HepG2 (cell line): Measurements from ENCODE around the gene NRP1. TPM values are rescaled to one million over a fixed set of nuclear protein-coding genes. Genes with fewer than 3 reads are reported as not detected.

Source experiments
- CC2D1A ChIP-seq: sonication (generic); formaldehyde crosslinking; IDR thresholded peaks from 2 replicates; pipeline ENCODE4 v1.8.1; 2023; ENCODE audit warnings: mild to moderate bottlenecking, missing genetic modification reagents
- ELF1 ChIP-seq: sonication (generic); formaldehyde crosslinking; IDR thresholded peaks from 2 replicates; pipeline ENCODE4 v1.4.0; 2020; ENCODE audit warnings: missing genetic modification reagents
- MTF1 ChIP-seq: sonication (generic); formaldehyde crosslinking; IDR thresholded peaks from 2 replicates; pipeline ENCODE4 v1.5.0; 2020; ENCODE audit warnings: missing genetic modification reagents
- NFIB ChIP-seq: sonication (generic); formaldehyde crosslinking; IDR thresholded peaks from 2 replicates; pipeline ENCODE4 v1.9.0; 2021; ENCODE audit warnings: missing genetic modification reagents, mild to moderate bottlenecking, borderline replicate concordance
- PCBP2 ChIP-seq: fragments of 200-400 bp; formaldehyde crosslinking; optimal IDR thresholded peaks from 2 replicates; pipeline ENCODE3; 2018; ENCODE audit warnings: low read length, low read depth; ENCODE audit not compliant: poor library complexity, severe bottlenecking
- POLR2AphosphoS2 ChIP-seq: IDR thresholded peaks from 2 replicates; pipeline ENCODE4 v1.6.1; 2011; ENCODE audit warnings: low read depth, low read length, improper control_type of control experiment
- RXRB ChIP-seq: IDR thresholded peaks from 2 replicates; pipeline ENCODE4 v1.6.1; 2016; ENCODE audit warnings: borderline replicate concordance, missing genetic modification reagents, missing compliant biosample characterization
- SRY ChIP-seq: sonication (generic); formaldehyde crosslinking; IDR thresholded peaks from 2 replicates; pipeline ENCODE4 v1.8.0; 2022; ENCODE audit warnings: mild to moderate bottlenecking, missing genetic modification reagents
- UBTF ChIP-seq: sonication (generic); formaldehyde crosslinking; IDR thresholded peaks from 2 replicates; pipeline ENCODE4 v1.4.0; 2020; ENCODE audit warnings: mild to moderate bottlenecking, missing genetic modification reagents
- ZBTB14 ChIP-seq: sonication (generic); formaldehyde crosslinking; IDR thresholded peaks from 2 replicates; pipeline ENCODE4 v1.4.0; 2020; ENCODE audit warnings: missing genetic modification reagents
- ZBTB20 ChIP-seq: sonication (generic); formaldehyde crosslinking; IDR thresholded peaks from 2 replicates; pipeline ENCODE4 v1.8.1; 2023; ENCODE audit warnings: missing genetic modification reagents, low read depth, mild to moderate bottlenecking, borderline replicate concordance
- ZMYM2 ChIP-seq: sonication (generic); formaldehyde crosslinking; IDR thresholded peaks from 2 replicates; pipeline ENCODE4 v1.8.0; 2022; ENCODE audit warnings: mild to moderate bottlenecking, missing genetic modification reagents
- ZNF17 ChIP-seq: sonication (generic); formaldehyde crosslinking; IDR thresholded peaks from 2 replicates; pipeline ENCODE4 v1.5.0; 2020; ENCODE audit warnings: mild to moderate bottlenecking, missing genetic modification reagents
- ZNF816 ChIP-seq: sonication (generic); formaldehyde crosslinking; IDR thresholded peaks from 2 replicates; pipeline ENCODE4 v1.8.0; 2022; ENCODE audit warnings: missing genetic modification reagents, mild to moderate bottlenecking, borderline replicate concordance
- ZXDC ChIP-seq: sonication (generic); formaldehyde crosslinking; IDR thresholded peaks from 2 replicates; pipeline ENCODE4 v1.5.0; 2020; ENCODE audit warnings: mild to moderate bottlenecking, missing genetic modification reagents
- polyA plus RNA-seq, 8 experiments: library from polyadenylated mRNA; depleted of rRNA in 3 of 8; stranded (reverse) in 7 of 8; unstranded in 1 of 8; fragments of >200 nt; fragmentation: Illumina TruSeq in 4 of 8; extraction: Trizol in 4 of 8; gene quantifications; 2 replicates each; pipeline versions ENCODE4 v1.2.1 to v1.2.3, GENCODE V29; 2011 to 2016; ENCODE audit warnings: low read depth in 4 of 8, missing spikeins in 1 of 8, mixed read lengths in 1 of 8; ENCODE audit not compliant: insufficient read depth in 1 of 8
- total RNA-seq, 5 experiments: library from RNA; depleted of rRNA; stranded (reverse); fragments of >200 nt; fragmentation: Illumina TruSeq; extraction: Trizol; gene quantifications; 2 replicates each; pipeline ENCODE4 v1.2.3, GENCODE V29; 2016; ENCODE audit warnings: low read depth in 1 of 5
- TF ChIP-seq, protein P1 (sequence below): sonication (generic); formaldehyde crosslinking; IDR thresholded peaks from 2 replicates; pipeline ENCODE4 v1.4.0; 2020; ENCODE audit warnings: missing genetic modification reagents

The NRP1 gene
- total and polyA plus RNA-seq, 2 of the 13 experiments (the other 11 are each of a cell fraction or from before 2014, with no cell fraction given): 5.3 to 5.8 TPM

DNA sequence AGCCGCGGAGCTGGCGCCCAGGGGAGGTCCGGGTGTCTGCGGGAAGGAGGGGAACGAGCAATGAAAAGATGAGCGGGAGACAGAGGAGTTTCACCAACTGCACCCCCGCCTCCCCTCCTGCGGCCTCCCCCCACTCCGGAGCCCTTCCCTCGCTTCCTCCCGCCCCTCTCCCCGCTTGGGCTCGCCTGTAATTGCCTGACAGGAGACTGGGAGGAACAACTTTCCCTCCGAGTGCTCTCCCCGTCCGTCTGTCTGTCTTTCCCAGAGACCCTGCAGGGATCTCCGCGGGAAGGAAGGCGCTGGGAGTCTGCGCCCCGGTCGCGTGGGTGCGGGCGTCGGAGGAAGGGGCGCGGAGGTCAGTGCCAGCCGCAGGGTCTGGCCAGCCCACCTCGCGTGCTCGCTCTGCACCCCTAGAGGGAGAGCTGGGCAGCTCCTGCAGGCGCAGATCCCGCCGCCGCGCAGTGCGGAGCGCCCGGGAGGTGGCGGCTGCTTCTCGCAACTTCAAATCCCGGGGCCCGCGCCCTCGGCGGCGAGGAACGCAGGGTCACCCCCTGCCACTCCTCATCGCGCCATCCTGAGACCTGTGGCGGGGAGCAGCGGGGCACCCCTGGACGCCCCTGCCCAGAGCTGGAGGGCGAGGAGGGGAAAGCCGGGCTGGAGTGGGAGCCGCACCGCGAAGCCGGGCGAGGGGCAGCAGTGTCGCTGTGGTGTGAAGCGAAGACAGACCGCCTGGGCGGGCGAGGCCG is 511 bp upstream of the NRP1 start (continued):
- TF ChIP-seq RXRB (CRISPR knock-in tag) (peak; percentile 21; the same call in 1 of the 2 replicates), PCBP2 (no peak), SRY (CRISPR knock-in tag) (peak; percentile 83; the same call in 1 of the 2 replicates), MTF1 (CRISPR knock-in tag) (no peak), UBTF (CRISPR knock-in tag) (peak; percentile 94), ZNF816 (CRISPR knock-in tag) (no peak), NFIB (CRISPR knock-in tag) (no peak), ZBTB20 (CRISPR knock-in tag) (no peak), POLR2AphosphoS2 (no peak), ZXDC (CRISPR knock-in tag) (no peak), ELF1 (CRISPR knock-in tag) (no peak; the same call in 1 of the 2 replicates), ZNF17 (CRISPR knock-in tag) (0 out of 2 replicates have a peak, but pooled peaks have one; percentile 53), ZMYM2 (CRISPR knock-in tag) (no peak), ZBTB14 (CRISPR knock-in tag) (0 out of 2 replicates have a peak, but pooled peaks have one; percentile 22), CC2D1A (CRISPR knock-in tag) (no peak)
- TF ChIP-seq, protein P1, sequence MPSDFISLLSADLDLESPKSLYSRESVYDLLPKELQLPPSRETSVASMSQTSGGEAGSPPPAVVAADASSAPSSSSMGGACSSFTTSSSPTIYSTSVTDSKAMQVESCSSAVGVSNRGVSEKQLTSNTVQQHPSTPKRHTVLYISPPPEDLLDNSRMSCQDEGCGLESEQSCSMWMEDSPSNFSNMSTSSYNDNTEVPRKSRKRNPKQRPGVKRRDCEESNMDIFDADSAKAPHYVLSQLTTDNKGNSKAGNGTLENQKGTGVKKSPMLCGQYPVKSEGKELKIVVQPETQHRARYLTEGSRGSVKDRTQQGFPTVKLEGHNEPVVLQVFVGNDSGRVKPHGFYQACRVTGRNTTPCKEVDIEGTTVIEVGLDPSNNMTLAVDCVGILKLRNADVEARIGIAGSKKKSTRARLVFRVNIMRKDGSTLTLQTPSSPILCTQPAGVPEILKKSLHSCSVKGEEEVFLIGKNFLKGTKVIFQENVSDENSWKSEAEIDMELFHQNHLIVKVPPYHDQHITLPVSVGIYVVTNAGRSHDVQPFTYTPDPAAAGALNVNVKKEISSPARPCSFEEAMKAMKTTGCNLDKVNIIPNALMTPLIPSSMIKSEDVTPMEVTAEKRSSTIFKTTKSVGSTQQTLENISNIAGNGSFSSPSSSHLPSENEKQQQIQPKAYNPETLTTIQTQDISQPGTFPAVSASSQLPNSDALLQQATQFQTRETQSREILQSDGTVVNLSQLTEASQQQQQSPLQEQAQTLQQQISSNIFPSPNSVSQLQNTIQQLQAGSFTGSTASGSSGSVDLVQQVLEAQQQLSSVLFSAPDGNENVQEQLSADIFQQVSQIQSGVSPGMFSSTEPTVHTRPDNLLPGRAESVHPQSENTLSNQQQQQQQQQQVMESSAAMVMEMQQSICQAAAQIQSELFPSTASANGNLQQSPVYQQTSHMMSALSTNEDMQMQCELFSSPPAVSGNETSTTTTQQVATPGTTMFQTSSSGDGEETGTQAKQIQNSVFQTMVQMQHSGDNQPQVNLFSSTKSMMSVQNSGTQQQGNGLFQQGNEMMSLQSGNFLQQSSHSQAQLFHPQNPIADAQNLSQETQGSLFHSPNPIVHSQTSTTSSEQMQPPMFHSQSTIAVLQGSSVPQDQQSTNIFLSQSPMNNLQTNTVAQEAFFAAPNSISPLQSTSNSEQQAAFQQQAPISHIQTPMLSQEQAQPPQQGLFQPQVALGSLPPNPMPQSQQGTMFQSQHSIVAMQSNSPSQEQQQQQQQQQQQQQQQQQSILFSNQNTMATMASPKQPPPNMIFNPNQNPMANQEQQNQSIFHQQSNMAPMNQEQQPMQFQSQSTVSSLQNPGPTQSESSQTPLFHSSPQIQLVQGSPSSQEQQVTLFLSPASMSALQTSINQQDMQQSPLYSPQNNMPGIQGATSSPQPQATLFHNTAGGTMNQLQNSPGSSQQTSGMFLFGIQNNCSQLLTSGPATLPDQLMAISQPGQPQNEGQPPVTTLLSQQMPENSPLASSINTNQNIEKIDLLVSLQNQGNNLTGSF (CRISPR knock-in tag): peak; percentile 65; the same call in 1 of the 2 replicates
